Measurements from ENCODE around the gene SRRM1.

DNA sequence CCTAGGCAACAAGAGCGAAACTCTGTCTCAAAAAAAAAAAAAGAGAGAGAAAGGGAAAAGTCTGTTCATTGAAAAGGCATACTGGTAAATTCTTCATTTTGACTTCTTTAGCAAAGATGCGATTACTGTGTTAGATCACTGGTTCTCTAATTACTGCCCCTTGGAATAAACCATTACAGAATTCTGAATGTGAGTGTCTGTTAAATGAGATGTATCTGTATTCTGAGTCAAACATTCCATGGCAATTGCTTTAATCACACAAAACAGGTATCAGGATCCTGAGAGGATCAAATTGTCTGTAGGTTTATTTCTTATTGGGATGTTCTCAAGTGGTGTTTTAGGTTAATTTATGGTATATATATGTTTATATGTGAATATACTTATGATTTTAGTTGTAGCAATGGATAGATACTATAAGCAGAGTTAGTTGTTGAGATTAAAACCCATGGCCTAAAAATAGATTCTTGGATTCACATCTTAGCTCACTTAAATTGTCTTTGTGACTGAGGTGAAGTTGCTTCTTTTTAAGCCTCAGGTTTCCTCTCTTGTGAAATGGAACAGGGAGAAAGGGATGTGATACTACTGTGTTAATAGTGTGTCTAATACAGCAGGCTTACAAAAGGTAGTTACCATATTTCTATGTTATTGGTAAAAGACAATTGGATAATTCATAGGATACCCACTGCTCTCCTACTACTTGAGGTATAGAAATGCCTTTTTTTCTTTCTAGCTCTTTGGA lies 16.2 kb downstream of the SRRM1 start:
- TF ChIP-seq POLR2A (IDR thresholded peaks at IDR 0.05) = no peak
- TF ChIP-seq, protein P1, sequence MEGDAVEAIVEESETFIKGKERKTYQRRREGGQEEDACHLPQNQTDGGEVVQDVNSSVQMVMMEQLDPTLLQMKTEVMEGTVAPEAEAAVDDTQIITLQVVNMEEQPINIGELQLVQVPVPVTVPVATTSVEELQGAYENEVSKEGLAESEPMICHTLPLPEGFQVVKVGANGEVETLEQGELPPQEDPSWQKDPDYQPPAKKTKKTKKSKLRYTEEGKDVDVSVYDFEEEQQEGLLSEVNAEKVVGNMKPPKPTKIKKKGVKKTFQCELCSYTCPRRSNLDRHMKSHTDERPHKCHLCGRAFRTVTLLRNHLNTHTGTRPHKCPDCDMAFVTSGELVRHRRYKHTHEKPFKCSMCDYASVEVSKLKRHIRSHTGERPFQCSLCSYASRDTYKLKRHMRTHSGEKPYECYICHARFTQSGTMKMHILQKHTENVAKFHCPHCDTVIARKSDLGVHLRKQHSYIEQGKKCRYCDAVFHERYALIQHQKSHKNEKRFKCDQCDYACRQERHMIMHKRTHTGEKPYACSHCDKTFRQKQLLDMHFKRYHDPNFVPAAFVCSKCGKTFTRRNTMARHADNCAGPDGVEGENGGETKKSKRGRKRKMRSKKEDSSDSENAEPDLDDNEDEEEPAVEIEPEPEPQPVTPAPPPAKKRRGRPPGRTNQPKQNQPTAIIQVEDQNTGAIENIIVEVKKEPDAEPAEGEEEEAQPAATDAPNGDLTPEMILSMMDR (IDR thresholded peaks at IDR 0.05) = no peak
